Hematopoietic multipotent progenitor cell (in vitro differentiated cells): ENCODE data around the gene CARMIL1. TPM values are rescaled to one million over a fixed set of nuclear protein-coding genes. Genes with fewer than 3 reads are reported as not detected.

Experiments used
- DNase-seq, 3 donors: peaks; one replicate each; pipeline ENCODE4 v3.0.0-alpha.2; 2011 to 2015; ENCODE audit warnings: low read depth in 2 of 3, low spot score in 2 of 3
- total RNA-seq: library from RNA; depleted of rRNA; stranded (reverse); fragments of >200 nt; gene quantifications from one replicate; pipeline ENCODE4 v1.2.3, GENCODE V29; 2012

CARMIL1 gene
- total RNA-seq, 1 donor, result 8.6 TPM

DNA sequence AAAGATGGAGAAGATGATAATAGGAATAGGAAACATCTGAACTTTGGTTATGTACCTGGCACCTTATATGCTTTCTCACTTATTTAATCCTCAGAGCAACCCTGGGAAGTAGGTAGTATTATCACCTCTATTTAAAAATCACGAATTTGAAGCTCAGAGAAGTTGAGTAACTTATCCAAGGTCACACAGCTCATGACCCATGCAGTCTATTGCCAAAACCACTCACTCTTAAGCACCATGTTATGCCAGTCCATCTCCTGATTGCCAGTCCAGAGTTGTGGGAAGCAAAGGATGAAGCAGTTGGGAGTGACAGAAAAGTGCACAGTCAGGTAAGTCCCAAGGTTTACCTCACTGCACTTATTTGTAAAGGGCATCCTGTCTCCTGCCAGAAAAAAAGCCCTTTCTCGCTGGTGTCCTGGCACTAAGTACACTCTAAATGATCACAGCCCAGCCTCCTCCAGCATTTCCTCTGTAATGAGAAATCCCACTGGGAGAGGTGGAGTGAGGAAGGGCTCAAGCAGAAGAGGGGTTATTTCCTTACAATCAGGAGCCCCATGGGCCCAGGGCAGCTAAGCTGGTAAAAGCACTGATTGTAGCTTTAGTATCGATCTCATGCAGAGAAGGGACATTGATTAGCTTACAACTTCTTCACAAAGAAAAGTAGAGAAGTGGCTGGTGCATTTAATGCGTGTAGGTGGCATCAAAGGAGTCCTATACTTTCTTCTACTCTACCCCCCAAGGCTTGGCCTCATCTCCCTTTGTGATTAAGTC is 351.5 kb downstream of the CARMIL1 start:
- DNase-seq, result no peak

DNA sequence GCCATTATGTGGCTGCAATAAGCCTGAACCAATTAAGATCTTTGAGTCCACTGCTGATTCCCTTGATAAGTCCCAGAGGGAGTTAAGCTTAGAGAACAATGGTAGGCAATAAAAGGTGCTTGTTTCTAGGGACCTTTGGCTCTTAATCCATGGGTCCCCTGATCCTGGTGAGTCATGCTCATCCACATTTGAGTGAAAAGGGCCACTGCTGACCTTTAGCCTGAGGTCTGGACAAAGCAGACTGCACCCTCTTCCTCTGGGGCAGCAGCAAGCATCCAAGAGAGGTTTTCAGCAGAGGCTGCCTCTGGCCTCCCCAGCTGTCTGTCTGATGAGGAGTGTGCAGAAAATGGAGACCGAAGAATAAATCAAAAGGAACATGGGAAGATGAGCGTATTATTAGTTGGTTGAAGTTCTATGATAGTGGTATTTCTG is 356.7 kb downstream of the CARMIL1 start:
- no peak for DNase-seq

DNA sequence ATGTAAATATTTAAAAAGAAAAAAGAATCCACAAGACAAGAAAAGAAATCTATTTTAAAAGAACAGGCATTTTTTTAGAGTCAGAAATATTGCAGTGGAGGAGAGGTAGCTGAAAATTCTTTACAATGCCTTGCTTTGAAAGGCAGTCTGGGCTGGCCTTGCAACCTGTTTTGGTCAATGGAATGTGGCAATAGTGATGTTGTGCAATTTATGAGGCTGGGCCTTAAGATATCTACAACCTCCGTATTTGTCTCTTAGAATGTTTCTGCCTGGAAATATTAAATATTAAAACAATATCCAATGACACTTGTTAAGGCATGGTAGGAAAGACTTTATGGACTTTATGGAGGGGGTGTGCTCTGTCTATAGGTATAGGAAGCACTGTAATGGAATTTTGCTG is 358.0 kb downstream of the CARMIL1 start:
- DNase-seq, result no peak

DNA sequence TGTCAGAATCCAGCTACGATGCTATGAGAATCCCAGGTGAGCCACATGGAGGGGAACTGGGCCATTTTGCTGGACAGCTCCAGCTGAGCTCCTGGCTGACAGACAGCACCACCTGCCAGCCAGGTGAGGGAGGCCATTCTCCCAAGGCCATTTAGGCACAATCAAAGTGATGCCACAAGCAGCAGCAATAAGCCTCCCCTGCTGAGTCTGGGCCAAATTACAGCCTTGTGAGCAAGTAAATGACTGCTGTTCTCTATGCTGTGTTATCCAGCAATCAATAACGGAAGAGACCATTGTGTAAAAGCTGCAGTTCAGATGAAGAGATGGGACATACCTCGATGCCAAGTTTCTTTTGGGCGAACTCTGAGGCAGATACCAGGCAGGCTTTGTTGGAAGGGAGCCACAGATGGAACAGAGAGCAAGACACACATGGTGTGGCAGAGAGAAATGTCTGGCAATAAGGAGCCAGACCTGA is 358.8 kb downstream of the CARMIL1 start:
- no peak for DNase-seq

DNA sequence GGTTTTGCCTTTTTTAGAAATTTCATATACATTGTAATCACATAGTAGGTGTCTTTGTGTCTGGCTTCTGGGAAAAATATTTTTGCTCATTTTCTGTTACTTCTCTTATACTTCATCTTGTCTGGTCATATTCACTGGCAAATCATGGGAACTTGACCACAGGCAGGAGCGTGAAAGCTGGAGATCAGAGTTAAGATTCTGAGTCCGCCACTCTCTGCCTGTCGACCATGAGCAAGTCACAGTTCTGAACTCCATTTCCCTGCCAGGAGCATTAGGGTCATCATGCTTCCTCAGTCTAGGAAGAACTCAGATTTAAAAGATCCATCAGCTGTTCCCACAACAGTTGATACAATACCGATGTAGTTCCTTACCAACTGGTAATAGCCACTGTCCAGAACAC is 360.5 kb downstream of the CARMIL1 start:
- DNase-seq, result no peak

DNA sequence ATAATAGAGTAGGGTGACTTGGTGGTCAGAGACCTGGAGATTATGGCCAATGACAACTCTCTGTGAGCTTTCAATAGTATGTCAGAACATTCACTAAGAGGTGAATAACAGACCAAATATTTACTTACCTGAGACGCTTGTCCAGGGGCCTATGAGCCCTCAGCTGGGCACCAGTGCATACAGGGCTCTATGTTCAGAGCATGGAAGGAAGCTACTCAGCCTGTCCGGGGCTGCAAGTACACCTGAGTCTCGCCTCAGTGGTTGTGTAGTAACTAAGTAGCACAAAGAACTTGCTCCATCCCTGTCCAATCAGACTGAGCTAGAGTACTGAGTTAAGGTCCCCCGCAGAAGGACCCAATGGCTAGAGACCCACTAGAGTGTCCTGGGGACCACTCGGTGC is 361.3 kb downstream of the CARMIL1 start:
- DNase-seq, result no peak

DNA sequence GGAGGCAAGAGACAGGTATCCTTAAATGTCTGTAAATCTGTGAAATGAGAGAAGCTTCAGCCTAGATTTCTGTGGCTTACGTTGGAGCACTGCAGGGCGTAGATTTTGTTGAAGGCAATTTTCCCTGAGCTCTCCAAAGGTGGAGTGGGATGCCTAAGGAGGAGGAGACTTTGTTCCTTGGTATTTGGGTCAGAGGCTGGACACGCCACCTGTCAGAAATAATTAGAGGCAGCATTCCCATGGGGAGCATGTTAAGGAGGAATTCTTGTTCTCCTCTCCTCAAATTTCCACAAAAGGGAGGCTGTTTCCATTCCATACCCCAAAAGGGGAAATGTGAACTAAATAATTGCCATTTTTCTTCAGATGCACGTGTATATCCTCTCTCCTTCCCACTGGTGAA is 361.7 kb downstream of the CARMIL1 start:
- DNase-seq, result no peak

DNA sequence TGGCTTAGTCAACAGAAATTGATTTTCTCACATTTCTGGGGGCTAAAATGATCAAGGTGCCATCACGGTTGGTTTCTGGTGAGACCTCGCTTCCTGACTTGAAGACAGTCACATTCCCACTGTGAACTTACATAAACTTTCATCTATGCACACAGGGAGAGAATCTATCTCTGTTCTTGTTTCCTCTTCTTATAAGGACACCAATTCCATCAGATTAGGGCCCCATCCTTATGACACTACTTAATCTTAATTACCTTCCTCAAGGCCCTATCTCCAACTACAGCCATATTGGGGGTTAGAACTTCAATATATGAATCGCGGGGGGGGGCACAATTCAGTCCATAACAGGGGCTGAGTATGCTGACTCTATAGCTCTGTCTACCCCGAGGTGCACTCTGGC is 362.2 kb downstream of the CARMIL1 start:
- no peak for DNase-seq

DNA sequence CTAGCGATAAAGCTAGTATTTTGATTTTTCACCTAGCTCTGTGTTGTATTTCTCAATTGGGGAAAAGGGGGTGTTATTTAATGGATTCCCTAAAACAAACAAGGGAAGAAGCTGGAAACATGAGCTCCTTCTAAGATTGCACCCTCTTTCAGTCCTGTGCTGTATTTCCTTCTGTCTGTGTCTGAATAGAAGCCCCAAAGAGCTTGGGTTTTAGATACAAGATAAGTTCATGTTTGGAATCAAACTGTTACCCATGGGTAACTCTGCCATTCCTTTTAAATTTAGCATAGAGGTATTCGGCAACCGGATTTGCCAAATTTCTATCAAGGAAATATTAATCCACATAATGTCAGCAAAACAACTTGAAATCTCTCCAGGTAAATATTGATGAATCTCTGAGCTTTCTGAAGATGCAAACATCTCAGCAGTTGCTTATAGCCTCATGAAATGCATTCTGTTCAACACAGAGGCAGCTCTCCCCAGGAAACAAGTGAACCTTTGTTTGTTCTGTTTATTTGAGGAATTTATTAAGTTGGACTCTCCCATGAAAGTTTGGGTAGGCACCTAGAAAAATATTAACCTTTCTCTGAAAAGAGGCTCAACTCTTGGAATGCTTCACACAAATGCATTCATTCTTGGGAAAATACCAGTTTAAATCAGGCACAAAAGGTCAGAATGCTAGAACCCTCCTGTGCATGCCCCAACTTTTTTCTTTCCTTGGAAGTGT is 362.9 kb downstream of the CARMIL1 start:
- no peak for DNase-seq

DNA sequence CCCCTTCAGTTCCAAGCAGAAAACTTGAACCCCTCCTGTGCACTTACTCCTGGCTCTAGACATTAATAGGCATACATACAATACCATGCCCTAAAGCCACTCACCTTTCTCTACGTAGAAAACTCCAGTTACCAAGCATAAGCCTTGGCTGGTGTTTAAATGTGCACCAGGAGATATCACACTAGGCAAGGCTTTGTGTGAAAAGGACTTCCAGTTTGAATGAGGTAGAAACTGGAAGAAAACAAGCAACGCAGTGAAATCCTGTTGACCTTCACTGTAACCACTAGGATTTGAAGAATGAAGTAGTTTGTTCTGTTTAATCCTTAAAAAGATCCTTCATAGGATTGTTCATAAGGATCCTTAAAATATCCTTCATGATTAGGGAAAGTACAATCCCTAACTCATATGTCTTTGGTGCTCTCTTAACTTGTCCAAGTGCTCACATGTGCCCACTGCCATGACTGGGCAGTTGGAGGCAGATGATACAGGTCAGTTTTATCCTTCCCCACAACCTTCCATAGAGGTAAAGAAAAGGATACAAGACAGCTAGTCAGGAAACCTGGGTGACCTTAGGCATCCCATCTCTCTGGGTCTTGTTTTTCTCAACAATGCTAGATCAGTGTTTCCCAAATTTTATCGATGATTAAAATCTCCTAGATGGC is 363.6 kb downstream of the CARMIL1 start:
- no peak for DNase-seq

DNA sequence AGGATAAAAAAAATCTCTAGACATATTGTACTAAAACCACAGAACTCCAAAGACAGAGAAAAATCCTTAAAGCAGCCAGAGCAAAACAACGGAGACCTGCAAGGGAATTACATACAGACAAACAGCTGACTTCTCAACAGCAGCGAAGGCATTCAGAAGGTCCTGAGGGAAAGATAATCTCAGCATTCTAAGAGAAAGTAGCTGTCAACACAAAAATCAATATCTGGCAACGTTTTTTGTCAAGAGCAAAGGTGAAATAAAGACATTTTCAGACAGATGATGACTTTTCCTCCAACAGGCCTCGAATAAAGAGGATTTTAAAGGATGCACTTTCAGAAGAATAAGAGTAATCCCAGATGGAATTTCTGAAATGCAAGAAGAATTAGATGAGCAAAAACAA is 366.7 kb downstream of the CARMIL1 start:
- no peak for DNase-seq

DNA sequence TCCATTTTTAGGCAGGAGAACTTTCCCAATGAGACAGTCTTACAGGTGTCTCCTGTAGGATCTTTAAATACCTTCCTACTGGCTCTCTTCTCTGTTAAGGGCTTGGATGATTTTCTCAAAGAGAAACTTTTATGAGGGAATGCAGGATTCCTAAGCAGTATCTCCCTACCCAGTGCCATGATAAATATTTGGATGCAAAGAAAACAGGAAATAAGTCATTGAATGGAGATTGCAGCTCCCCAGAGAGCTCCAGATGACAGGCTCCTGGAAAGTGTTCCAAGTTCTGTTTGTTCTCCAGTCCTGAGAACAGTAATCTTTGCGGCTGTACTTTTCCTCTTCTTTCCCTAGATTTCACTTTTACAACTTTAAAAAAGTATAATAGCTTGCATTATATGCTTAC is 370.4 kb downstream of the CARMIL1 start:
- DNase-seq, result no peak

DNA sequence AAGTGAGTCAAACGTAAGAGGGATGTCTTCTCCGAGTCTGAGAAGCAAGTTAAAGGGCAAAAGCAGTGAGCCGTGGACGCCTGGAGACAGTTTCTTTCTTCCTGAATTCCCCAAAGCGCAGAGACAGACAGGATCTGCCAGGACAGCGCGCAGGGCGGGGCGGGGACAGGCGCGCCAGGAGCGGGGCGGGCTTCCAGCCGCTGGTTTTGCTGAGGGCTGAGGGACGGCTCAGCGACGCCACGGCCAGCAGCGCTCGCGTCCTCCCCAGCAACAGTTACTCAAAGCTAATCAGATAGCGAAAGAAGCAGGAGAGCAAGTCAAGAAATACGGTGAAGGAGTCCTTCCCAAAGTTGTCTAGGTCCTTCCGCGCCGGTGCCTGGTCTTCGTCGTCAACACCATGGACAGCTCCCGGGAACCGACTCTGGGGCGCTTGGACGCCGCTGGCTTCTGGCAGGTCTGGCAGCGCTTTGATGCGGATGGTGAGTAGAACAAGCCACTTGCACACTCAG is 372.9 kb downstream of the CARMIL1 start, which contains the start of gene SCGN:
Gene SCGN (plus strand): TSS at position 209 of the 509 bp plus-strand sequence. CDS start 189 bp downstream, at position 398.
- peak in 2 of 3 donors; percentile 61 to 81 for DNase-seq

DNA sequence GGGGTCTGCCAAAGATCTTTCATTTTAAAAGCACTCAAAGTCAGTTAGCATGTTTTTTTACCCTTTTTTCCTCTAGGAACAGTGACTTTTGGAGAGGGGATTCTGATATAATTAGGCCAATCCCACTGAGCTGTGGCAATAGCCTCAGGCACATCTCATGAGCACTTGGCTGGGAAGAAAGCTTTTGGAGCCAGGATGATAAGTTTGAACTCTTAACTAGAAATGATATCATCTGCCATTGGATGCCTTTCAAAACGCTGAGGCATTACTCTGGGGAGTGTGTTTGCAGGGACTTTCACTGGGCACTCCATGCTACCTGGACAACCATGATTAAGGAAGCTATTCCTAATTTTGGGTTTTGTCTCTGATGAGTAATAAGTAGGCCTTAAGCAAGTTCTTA is 376.5 kb downstream of the CARMIL1 start:
- no peak for DNase-seq

DNA sequence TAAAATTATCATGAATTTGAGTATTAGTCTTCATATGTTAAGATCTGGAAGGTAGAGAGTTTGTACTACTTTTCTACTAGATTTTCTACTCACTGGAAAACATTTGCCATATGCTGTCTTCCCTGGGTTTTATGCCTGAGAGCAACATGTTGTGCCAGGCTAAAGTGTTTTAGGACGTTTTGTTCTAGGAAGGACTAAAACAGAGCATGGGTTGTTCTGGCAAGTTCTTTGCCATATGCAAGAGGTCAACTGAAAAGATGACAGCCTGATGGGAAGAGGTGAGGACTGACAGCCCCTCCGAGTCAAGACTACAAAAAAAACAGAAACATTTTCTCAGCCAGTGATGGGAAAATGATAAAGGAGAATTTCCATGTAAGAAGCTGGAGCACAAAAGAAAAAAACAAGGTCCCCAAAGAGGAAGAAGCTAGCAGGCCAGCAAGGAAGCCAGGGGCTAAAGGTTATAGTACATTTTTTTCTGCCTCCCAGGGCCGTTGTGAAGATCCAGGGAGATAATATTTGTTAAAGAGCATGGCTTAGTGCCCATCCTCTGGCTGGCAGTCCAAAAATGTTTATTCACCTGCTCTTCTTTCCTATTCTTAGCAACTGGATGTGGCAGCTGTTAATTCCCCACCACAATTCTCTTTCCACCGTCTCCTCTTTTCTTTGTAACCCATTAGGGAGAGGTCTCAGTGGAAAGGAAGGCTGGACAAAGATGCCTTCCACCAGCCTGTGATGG is 380.6 kb downstream of the CARMIL1 start:
- DNase-seq, result no peak

DNA sequence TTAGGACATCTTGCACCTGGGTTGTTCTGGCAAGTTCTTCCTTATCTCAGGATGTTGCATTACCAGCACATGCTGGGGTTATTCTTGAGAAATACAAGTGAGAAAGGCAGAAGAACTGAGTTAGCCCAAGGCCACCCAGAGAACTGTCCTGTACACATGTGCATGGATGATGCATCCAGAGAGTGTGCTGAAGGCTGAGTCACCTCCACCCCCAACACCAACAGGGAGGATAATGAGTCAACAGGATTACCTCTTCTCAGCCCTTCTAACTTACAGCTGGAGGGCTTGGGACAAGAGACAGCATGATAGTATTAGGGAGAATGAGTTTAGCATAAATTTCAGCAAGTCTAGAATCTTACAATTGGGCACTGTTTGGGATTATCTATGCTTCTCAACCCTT is 381.3 kb downstream of the CARMIL1 start:
- no peak for DNase-seq

DNA sequence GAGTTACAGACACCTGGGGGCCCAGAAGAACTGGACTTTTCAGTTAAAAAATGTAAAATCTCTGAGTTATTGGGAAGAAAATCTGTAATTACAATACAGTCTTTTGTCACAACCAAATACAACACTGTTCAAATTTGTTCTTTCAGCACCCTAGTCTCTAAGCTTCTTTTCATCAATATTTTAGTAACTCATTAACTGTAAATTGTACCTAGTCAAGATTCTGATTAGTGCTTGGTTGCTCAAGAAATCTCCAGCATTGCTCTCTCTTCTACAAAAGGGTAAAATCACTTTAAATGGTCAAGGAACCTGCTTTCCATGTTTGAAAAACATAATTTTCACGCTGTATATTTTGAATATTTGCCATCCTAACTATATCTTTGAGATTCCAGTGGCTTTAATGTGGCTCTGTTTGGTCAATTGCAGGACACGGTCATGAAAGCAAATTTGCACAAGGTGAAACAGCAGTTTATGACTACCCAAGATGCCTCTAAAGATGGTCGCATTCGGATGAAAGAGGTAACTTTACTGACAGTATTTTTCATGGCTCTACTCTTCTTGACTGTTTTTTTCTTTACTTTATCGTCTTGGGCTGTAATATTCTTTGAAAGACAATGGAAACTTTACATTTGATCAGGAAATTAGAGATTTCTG is 382.1 kb downstream of the CARMIL1 start:
- DNase-seq, result no peak

DNA sequence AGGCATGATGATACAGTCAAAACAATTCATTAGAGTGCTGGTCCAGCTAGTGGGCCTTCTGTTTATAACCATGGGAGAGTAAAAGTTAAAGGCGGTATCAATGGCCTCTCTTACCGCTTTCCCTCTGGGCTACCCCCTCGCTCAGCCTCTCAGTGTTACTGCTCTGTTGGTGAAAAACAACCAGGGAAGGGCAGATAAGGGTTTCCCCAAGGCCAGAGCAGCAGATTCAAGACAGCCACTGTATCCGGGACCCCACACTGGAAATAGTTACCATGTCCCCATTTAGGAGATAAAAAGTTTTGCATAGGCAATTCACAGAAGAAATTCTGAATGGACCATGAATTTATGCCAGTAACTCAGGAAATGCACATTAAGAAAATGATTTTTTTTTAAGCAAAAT is 386.3 kb downstream of the CARMIL1 start:
- no peak for DNase-seq

DNA sequence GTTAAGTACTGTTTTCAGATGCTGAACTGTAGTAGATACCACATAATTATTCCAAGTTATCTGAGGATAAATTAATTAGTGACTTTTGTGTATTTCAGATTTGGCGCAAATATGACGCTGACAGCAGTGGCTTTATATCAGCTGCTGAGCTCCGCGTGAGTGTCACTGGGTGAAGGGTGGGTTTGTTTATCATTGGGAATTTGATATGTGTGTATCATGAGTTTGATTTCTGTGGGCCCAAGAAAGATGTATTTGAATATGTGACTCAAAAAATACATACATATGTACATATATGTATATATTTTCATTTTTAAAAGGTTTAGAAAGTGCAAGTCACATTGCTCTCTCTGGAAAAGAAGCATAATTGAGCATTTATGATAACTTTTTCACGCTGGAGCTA is 390.2 kb downstream of the CARMIL1 start:
- DNase-seq, result no peak
